ENCODE measurements around the gene CAPN13. TPM values are rescaled to one million over a fixed set of nuclear protein-coding genes. Genes with fewer than 3 reads are reported as not detected.

The CAPN13 gene
- total RNA-seq, 1 experiment from 2014 or later: 12.0 TPM

GRCh38 chr2:30721241-30721640, 86.0 kb downstream of the CAPN13 start:
- no peaks in the 10 kb centered on the region for H3K36me3 Mint-ChIP-seq (ENCODE audit: insufficient read depth, unreplicated experiment)
- peaks cover 10% of the 10 kb centered on the region for H3K27me3 Mint-ChIP-seq (ENCODE audit: unreplicated experiment)
- intact Hi-C loops (cut with micrococcal nuclease; ENCODE audit: unreplicated experiment): no loop called here
- no peaks in the 10 kb centered on the region for H3K9me3 Mint-ChIP-seq (ENCODE audit: low read depth, unreplicated experiment)
- no peaks in the 10 kb centered on the region for H3K4me1 Mint-ChIP-seq (ENCODE audit: low read depth, unreplicated experiment)
- TF ChIP-seq CTCF (IDR thresholded peaks at IDR 0.05; ENCODE audit: unreplicated experiment): no peak
- no peak overlapping the region for H3K4me3 Mint-ChIP-seq (ENCODE audit: low read depth, unreplicated experiment)
- no TSS peak for BruUV-seq (replicated peaks)
- CTCF ChIA-PET: interaction anchor here (0.7 kb wide), 1 partner anchor 21 kb away, joined by 3 read pairs; no protein-coding TSS in a partner anchor
- DNase-seq: no peak
- no peak overlapping the region for H3K27ac Mint-ChIP-seq (ENCODE audit: unreplicated experiment)

- no peaks in the 10 kb centered on the region for H3K36me3 Mint-ChIP-seq (ENCODE audit: insufficient read depth, unreplicated experiment)
- no peaks in the 10 kb centered on the region for H3K4me1 Mint-ChIP-seq (ENCODE audit: low read depth, unreplicated experiment)
- CTCF ChIA-PET: interaction anchor here (0.7 to 0.9 kb wide), 2 partner anchors 548 to 552 kb away, joined by 3 to 5 read pairs; no protein-coding TSS in a partner anchor
- peaks cover 1% of the 10 kb centered on the region for H3K27me3 Mint-ChIP-seq (ENCODE audit: unreplicated experiment)
- no TSS peak for BruUV-seq (replicated peaks)
- TF ChIP-seq CTCF (IDR thresholded peaks at IDR 0.05; ENCODE audit: unreplicated experiment): no peak
- no peak overlapping the region for H3K4me3 Mint-ChIP-seq (ENCODE audit: low read depth, unreplicated experiment)
- no peaks in the 10 kb centered on the region for H3K9me3 Mint-ChIP-seq (ENCODE audit: low read depth, unreplicated experiment)
- no peak for DNase-seq
- no peak overlapping the region for H3K27ac Mint-ChIP-seq (ENCODE audit: unreplicated experiment)
- intact Hi-C loops (cut with micrococcal nuclease; ENCODE audit: unreplicated experiment): loop anchor here (10.0 kb wide), 2 partner anchors 198 to 808 kb away; no protein-coding TSS in a partner anchor
Measured at GRCh38 chr2:30717081-30717650, 90.1 kb downstream of the CAPN13 start.

- Mint-ChIP-seq H3K9me3 (ENCODE audit: low read depth, unreplicated experiment) (no peaks in the 10 kb centered on the region), H3K27ac (ENCODE audit: unreplicated experiment) (no peak overlapping the region), H3K36me3 (ENCODE audit: insufficient read depth, unreplicated experiment) (no peaks in the 10 kb centered on the region), H3K27me3 (ENCODE audit: unreplicated experiment) (no peaks in the 10 kb centered on the region), H3K4me3 (ENCODE audit: low read depth, unreplicated experiment) (no peak overlapping the region), H3K4me1 (ENCODE audit: low read depth, unreplicated experiment) (no peaks in the 10 kb centered on the region)
- CTCF ChIA-PET: interaction anchor here (0.9 to 1.7 kb wide), 2 partner anchors 148 to 551 kb away, joined by 5 read pairs; no protein-coding TSS in a partner anchor
- BruUV-seq (replicated peaks): no TSS peak
- TF ChIP-seq CTCF (IDR thresholded peaks at IDR 0.05; ENCODE audit: unreplicated experiment): no peak
- DNase-seq: no peak
- intact Hi-C loops (cut with micrococcal nuclease; ENCODE audit: unreplicated experiment): loop anchor here (10.0 kb wide), 2 partner anchors 198 to 808 kb away; no protein-coding TSS in a partner anchor
Measured at GRCh38 chr2:30716123-30716900, 90.9 kb downstream of the CAPN13 start.

- DNase-seq: no peak
- no peak for TF ChIP-seq CTCF (IDR thresholded peaks at IDR 0.05; ENCODE audit: unreplicated experiment)
- no peaks in the 10 kb centered on the region for H3K9me3 Mint-ChIP-seq (ENCODE audit: low read depth, unreplicated experiment)
- BruUV-seq (replicated peaks): no TSS peak
- intact Hi-C loops (cut with micrococcal nuclease; ENCODE audit: unreplicated experiment): loop anchor here (1.0 to 10.0 kb wide), 6 partner anchors 147 to 810 kb away; no protein-coding TSS in a partner anchor
- CTCF ChIA-PET: interaction anchor here (0.6 to 1.8 kb wide), 5 partner anchors 46 to 455 kb away, joined by 4 to 11 read pairs (median 7); no protein-coding TSS in a partner anchor
- no peaks in the 10 kb centered on the region for H3K36me3 Mint-ChIP-seq (ENCODE audit: insufficient read depth, unreplicated experiment)
- no peak overlapping the region for H3K27ac Mint-ChIP-seq (ENCODE audit: unreplicated experiment)
- H3K4me3 Mint-ChIP-seq (ENCODE audit: low read depth, unreplicated experiment): no peak overlapping the region
- no peaks in the 10 kb centered on the region for H3K4me1 Mint-ChIP-seq (ENCODE audit: low read depth, unreplicated experiment)
- no peaks in the 10 kb centered on the region for H3K27me3 Mint-ChIP-seq (ENCODE audit: unreplicated experiment)
Measured at GRCh38 chr2:30714811-30715709, 92.2 kb downstream of the CAPN13 start.
